HepG2 (cell line): ENCODE results near the gene WDR83. TPM values are rescaled to one million over a fixed set of nuclear protein-coding genes. Genes with fewer than 3 reads are reported as not detected.

ENCODE experiments used
- ATF6 ChIP-seq: sonication (generic); formaldehyde crosslinking; conservative IDR thresholded peaks from 2 replicates; pipeline ENCODE4 v1.4.0; 2020; ENCODE audit warnings: missing genetic modification reagents
- CREM ChIP-seq, 2 experiments: sonication (generic) in 1 of 2; formaldehyde crosslinking in 1 of 2; IDR thresholded peaks; 2 replicates each; pipeline versions ENCODE4 v1.4.0 to v1.6.1; 2016 to 2020; ENCODE audit warnings: antibody characterized with exemption in 1 of 2, mild to moderate bottlenecking in 1 of 2, missing genetic modification reagents in 1 of 2
- DBP ChIP-seq: sonication (generic); formaldehyde crosslinking; IDR thresholded peaks from 2 replicates; pipeline ENCODE4 v1.4.0; 2020; ENCODE audit warnings: missing genetic modification reagents; ENCODE audit errors: not compliant biosample characterization
- FOXP4 ChIP-seq: sonication (generic); formaldehyde crosslinking; IDR thresholded peaks from 2 replicates; pipeline ENCODE4 v1.4.0; 2020; ENCODE audit warnings: missing genetic modification reagents
- GATA4 ChIP-seq: sonication (generic); IDR thresholded peaks from 2 replicates; pipeline ENCODE4 v1.6.1; 2016; ENCODE audit warnings: antibody characterized with exemption, low read depth, borderline replicate concordance
- MAFG ChIP-seq: sonication (generic); formaldehyde crosslinking; IDR thresholded peaks from 2 replicates; pipeline ENCODE4 v1.5.1; 2020; ENCODE audit warnings: mild to moderate bottlenecking, missing genetic modification reagents
- MYPOP ChIP-seq: sonication (generic); formaldehyde crosslinking; IDR thresholded peaks from 2 replicates; pipeline ENCODE4 v1.8.1; 2023; ENCODE audit warnings: mild to moderate bottlenecking, moderate library complexity, missing genetic modification reagents
- NFE2L1 ChIP-seq: sonication (generic); formaldehyde crosslinking; IDR thresholded peaks from 2 replicates; pipeline ENCODE4 v1.4.0; 2020; ENCODE audit warnings: missing genetic modification reagents, mild to moderate bottlenecking, borderline replicate concordance
- SRSF4 ChIP-seq: fragments of 200-400 bp; formaldehyde crosslinking; IDR thresholded peaks from one replicate; pipeline ENCODE4 v1.6.1; 2018; ENCODE audit warnings: mild to moderate bottlenecking, low read depth, low read length, moderate library complexity; ENCODE audit not compliant: poor library complexity, severe bottlenecking
- TOE1 ChIP-seq: sonication (generic); formaldehyde crosslinking; IDR thresholded peaks from 2 replicates; pipeline ENCODE4 v1.4.0; 2020; ENCODE audit warnings: mild to moderate bottlenecking, missing genetic modification reagents
- ZMYM4 ChIP-seq: sonication (generic); formaldehyde crosslinking; IDR thresholded peaks from 2 replicates; pipeline ENCODE4 v1.8.1; 2023; ENCODE audit warnings: mild to moderate bottlenecking, missing genetic modification reagents
- ZNF264 ChIP-seq: sonication (generic); formaldehyde crosslinking; IDR thresholded peaks from 2 replicates; pipeline ENCODE4 v1.4.0; 2020; ENCODE audit warnings: missing genetic modification reagents
- ZNF362 ChIP-seq: sonication (generic); formaldehyde crosslinking; IDR thresholded peaks from 2 replicates; pipeline ENCODE4 v1.4.0; 2020; ENCODE audit warnings: missing genetic modification reagents, mild to moderate bottlenecking, borderline replicate concordance
- ZNF616 ChIP-seq: sonication (generic); formaldehyde crosslinking; IDR thresholded peaks from 2 replicates; pipeline ENCODE4 v1.5.0; 2020; ENCODE audit warnings: low read depth, mild to moderate bottlenecking, missing genetic modification reagents
- ZNF747 ChIP-seq: sonication (generic); formaldehyde crosslinking; IDR thresholded peaks from 2 replicates; pipeline ENCODE4 v1.8.1; 2023; ENCODE audit warnings: missing genetic modification reagents, mild to moderate bottlenecking, borderline replicate concordance
- ZNF788 ChIP-seq: sonication (generic); formaldehyde crosslinking; IDR thresholded peaks from 2 replicates; pipeline ENCODE4 v1.5.0; 2020; ENCODE audit warnings: mild to moderate bottlenecking, missing genetic modification reagents, borderline replicate concordance
- polyA plus RNA-seq, 8 experiments: library from polyadenylated mRNA; depleted of rRNA in 3 of 8; stranded (reverse) in 7 of 8; unstranded in 1 of 8; fragments of >200 nt; fragmentation: Illumina TruSeq in 4 of 8; extraction: Trizol in 4 of 8; gene quantifications; 2 replicates each; pipeline versions ENCODE4 v1.2.1 to v1.2.3, GENCODE V29; 2011 to 2016; ENCODE audit warnings: low read depth in 4 of 8, missing spikeins in 1 of 8, mixed read lengths in 1 of 8; ENCODE audit not compliant: insufficient read depth in 1 of 8
- total RNA-seq, 5 experiments: library from RNA; depleted of rRNA; stranded (reverse); fragments of >200 nt; fragmentation: Illumina TruSeq; extraction: Trizol; gene quantifications; 2 replicates each; pipeline ENCODE4 v1.2.3, GENCODE V29; 2016; ENCODE audit warnings: low read depth in 1 of 5

WDR83 gene
- total and polyA plus RNA-seq, 2 of the 13 experiments (the other 11 are each of a cell fraction or from before 2014, with no cell fraction given) = 4.5 to 10.7 TPM

GRCh38 chr19:12681074-12681987 lies 14.7 kb downstream of the WDR83 start, which contains the start of gene DHPS (continued):
- TF ChIP-seq DBP (CRISPR knock-in tag) = no peak
- TF ChIP-seq ZNF616 = no peak
- no peak for TF ChIP-seq NFE2L1 (CRISPR knock-in tag)
- TF ChIP-seq ZNF362 (CRISPR knock-in tag) = peak; percentile 99
- peak; percentile 66; the same call in 1 of the 2 replicates for TF ChIP-seq ZMYM4 (CRISPR knock-in tag)
- TF ChIP-seq GATA4 = no peak
- TF ChIP-seq ATF6 (CRISPR knock-in tag) = no peak
- no peak for TF ChIP-seq SRSF4
- peak; percentile 2; the same call in 1 of the 2 replicates for TF ChIP-seq ZNF264 (CRISPR knock-in tag)
- peak; percentile 28; the same call in 1 of the 2 replicates for TF ChIP-seq ZNF788 (CRISPR knock-in tag)
- no peak; the same call in 1 of the 2 replicates for TF ChIP-seq TOE1
- peak; percentile 83 for TF ChIP-seq CREM (IDR thresholded peaks at IDR 0.05)
- no peak for TF ChIP-seq CREM (CRISPR knock-in tag; IDR thresholded peaks at IDR 0.05)
- TF ChIP-seq FOXP4 (CRISPR knock-in tag) = no peak; the same call in 1 of the 2 replicates
- TF ChIP-seq ZNF747 (CRISPR knock-in tag) = peak; percentile 82; the same call in 1 of the 2 replicates
- no peak for TF ChIP-seq MYPOP (CRISPR knock-in tag)
- TF ChIP-seq MAFG (CRISPR knock-in tag) = no peak
